ENCODE measurements around the gene CHCHD5. TPM values are rescaled to one million over a fixed set of nuclear protein-coding genes. Genes with fewer than 3 reads are reported as not detected.

The CHCHD5 gene
- total and polyA plus RNA-seq, 2 donors from 2014 or later = 39.6 to 104 TPM

DNA sequence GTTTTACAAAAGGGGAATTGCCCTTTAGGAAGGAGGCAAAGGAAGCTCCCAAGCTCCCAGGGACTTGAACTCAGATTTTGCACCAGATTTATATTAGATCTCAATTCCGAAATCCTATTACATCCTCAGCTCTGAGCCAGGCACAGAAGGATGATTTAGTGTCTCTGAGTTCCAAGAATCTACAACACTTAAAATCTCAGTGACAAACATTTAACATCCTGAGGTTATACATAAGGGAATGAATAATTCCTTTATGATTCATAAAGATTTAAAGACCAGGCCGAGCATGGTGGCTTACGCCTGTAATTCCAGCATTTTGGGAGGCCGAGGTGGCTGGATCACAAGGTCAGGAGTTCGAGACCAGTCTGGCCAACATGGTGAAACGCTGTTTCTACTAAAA lies 44.8 kb downstream of the CHCHD5 start:
- H3K36me3 ChIP-seq (ENCODE audit: control insufficient read depth in 2 of 3, insufficient read depth in 3 of 3, low read length in 3 of 3) = no peaks in the 10 kb centered on the region
- DNase-seq (no peak), FAIRE-seq (no peak)
- no peaks in the 10 kb centered on the region for H3K27me3 ChIP-seq (ENCODE audit: control insufficient read depth, insufficient read depth, low read length)
- intact Hi-C loops (cut with DNase I) = no loop called here
- no peaks in the 10 kb centered on the region for H3K9me3 ChIP-seq (ENCODE audit: control insufficient read depth in 2 of 3, insufficient read depth in 1 of 3, low read length in 3 of 3)
- H3K9ac ChIP-seq (ENCODE audit: low read length in 3 of 3) = no peak overlapping the region
- H3K4me3 ChIP-seq (ENCODE audit: low read length in 3 of 3) = no peak overlapping the region
- H3K4me1 ChIP-seq (ENCODE audit: control insufficient read depth in 2 of 3, insufficient read depth in 2 of 3, low read depth in 1 of 3, low read length in 3 of 3) = peaks cover 0 to 7% (median 3%) of the 10 kb centered on the region in 3 donors
- TF ChIP-seq, protein P1, sequence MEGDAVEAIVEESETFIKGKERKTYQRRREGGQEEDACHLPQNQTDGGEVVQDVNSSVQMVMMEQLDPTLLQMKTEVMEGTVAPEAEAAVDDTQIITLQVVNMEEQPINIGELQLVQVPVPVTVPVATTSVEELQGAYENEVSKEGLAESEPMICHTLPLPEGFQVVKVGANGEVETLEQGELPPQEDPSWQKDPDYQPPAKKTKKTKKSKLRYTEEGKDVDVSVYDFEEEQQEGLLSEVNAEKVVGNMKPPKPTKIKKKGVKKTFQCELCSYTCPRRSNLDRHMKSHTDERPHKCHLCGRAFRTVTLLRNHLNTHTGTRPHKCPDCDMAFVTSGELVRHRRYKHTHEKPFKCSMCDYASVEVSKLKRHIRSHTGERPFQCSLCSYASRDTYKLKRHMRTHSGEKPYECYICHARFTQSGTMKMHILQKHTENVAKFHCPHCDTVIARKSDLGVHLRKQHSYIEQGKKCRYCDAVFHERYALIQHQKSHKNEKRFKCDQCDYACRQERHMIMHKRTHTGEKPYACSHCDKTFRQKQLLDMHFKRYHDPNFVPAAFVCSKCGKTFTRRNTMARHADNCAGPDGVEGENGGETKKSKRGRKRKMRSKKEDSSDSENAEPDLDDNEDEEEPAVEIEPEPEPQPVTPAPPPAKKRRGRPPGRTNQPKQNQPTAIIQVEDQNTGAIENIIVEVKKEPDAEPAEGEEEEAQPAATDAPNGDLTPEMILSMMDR (IDR thresholded peaks at IDR 0.05; ENCODE audit: borderline replicate concordance, extremely low read depth, insufficient read depth) = no peak
- no peak overlapping the region for H3K27ac ChIP-seq (ENCODE audit: low read depth in 2 of 2, low read length in 2 of 2)

DNA sequence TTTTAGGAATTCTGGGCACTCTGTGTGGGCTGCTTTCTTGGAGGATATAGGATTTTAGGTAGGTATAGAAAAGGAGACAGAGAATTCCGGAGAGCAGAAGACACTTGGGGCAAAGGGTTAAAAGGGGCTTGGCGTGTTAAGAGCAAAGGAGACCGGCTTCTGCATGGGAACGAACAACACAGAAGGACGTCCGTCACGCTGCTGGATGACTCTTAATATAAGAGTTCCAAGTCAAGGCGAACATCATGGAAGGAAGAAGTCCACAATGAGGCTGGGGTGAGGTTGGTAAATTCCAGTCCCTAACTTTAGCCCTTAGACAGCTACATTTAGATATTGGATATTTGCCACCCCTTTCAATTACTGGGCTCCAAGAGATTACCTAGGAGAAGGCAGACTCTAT lies 45.4 kb downstream of the CHCHD5 start:
- Histone ChIP-seq H3K9ac (ENCODE audit: low read length in 3 of 3) (no peak overlapping the region), H3K4me1 (ENCODE audit: control insufficient read depth in 2 of 3, insufficient read depth in 2 of 3, low read depth in 1 of 3, low read length in 3 of 3) (peaks cover 0 to 7% (median 3%) of the 10 kb centered on the region in 3 donors), H3K27me3 (ENCODE audit: control insufficient read depth, insufficient read depth, low read length) (no peaks in the 10 kb centered on the region), H3K27ac (ENCODE audit: low read depth in 2 of 2, low read length in 2 of 2) (no peak overlapping the region), H3K36me3 (ENCODE audit: control insufficient read depth in 2 of 3, insufficient read depth in 3 of 3, low read length in 3 of 3) (no peaks in the 10 kb centered on the region), H3K4me3 (ENCODE audit: low read length in 3 of 3) (no peak overlapping the region), H3K9me3 (ENCODE audit: control insufficient read depth in 2 of 3, insufficient read depth in 1 of 3, low read length in 3 of 3) (no peaks in the 10 kb centered on the region)
- TF ChIP-seq, protein P1 (IDR thresholded peaks at IDR 0.05; ENCODE audit: borderline replicate concordance, extremely low read depth, insufficient read depth) = no peak
- FAIRE-seq = no peak
- no peak for DNase-seq
- intact Hi-C loops (cut with DNase I) = no loop called here

DNA sequence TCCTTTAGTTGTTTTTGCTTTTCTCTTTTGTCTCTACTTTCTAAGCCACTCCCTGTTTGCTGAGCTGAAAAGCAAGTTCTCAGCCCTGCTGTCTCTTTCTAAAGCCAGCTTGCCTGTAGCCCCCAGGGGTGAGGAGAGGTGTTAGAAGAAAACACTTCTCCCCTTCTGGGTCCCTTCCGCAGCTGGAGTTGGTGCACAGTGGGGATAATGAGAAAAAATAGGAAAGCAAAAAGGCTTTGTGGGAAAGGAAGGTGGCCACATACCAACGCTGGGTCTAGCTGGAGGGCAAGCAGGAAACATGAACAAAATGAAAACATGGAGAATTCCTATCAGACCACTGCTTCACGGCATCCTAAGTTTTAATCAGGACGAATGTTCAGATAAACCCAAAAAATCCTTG lies 45.9 kb downstream of the CHCHD5 start:
- H3K4me1 ChIP-seq (ENCODE audit: control insufficient read depth in 2 of 3, insufficient read depth in 2 of 3, low read depth in 1 of 3, low read length in 3 of 3) = peaks cover 0 to 7% (median 3%) of the 10 kb centered on the region in 3 donors
- no peak for FAIRE-seq
- intact Hi-C loops (cut with DNase I) = no loop called here
- no peaks in the 10 kb centered on the region for H3K27me3 ChIP-seq (ENCODE audit: control insufficient read depth, insufficient read depth, low read length)
- no peak overlapping the region for H3K9ac ChIP-seq (ENCODE audit: low read length in 3 of 3)
- TF ChIP-seq, protein P1 (IDR thresholded peaks at IDR 0.05; ENCODE audit: borderline replicate concordance, extremely low read depth, insufficient read depth) = no peak
- H3K36me3 ChIP-seq (ENCODE audit: control insufficient read depth in 2 of 3, insufficient read depth in 3 of 3, low read length in 3 of 3) = no peaks in the 10 kb centered on the region
- H3K4me3 ChIP-seq (ENCODE audit: low read length in 3 of 3) = no peak overlapping the region
- H3K27ac ChIP-seq (ENCODE audit: low read depth in 2 of 2, low read length in 2 of 2) = no peak overlapping the region
- no peaks in the 10 kb centered on the region for H3K9me3 ChIP-seq (ENCODE audit: control insufficient read depth in 2 of 3, insufficient read depth in 1 of 3, low read length in 3 of 3)
- DNase-seq = no peak

DNA sequence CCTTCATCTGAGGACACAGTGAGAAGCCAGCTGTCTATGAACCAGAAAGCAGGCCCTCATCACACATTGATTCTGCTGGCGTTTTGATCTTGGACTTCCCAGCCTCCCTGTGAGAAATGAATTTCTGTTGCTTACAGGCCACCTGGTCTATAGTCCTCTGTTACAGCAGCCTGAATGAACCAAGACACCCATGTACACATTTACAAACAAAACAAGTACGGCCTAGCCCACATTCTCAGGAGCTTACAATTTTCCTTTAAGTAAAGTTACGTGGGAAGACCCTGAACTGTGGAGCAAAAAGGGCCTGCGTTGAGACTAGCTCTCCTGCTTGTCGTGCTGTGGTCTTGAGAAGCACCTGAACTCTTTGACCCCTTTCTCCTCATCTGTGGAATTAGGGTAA lies 49.3 kb downstream of the CHCHD5 start:
- H3K4me1 ChIP-seq (ENCODE audit: control insufficient read depth in 2 of 3, insufficient read depth in 2 of 3, low read depth in 1 of 3, low read length in 3 of 3) = peaks cover 0 to 3% (median 3%) of the 10 kb centered on the region in 3 donors
- DNase-seq = no peak
- FAIRE-seq = no peak
- no peaks in the 10 kb centered on the region for H3K36me3 ChIP-seq (ENCODE audit: control insufficient read depth in 2 of 3, insufficient read depth in 3 of 3, low read length in 3 of 3)
- TF ChIP-seq, protein P1 (IDR thresholded peaks at IDR 0.05; ENCODE audit: borderline replicate concordance, extremely low read depth, insufficient read depth) = no peak
- H3K4me3 ChIP-seq (ENCODE audit: low read length in 3 of 3) = no peak overlapping the region
- H3K9me3 ChIP-seq (ENCODE audit: control insufficient read depth in 2 of 3, insufficient read depth in 1 of 3, low read length in 3 of 3) = no peaks in the 10 kb centered on the region
- H3K27me3 ChIP-seq (ENCODE audit: control insufficient read depth, insufficient read depth, low read length) = no peaks in the 10 kb centered on the region
- H3K27ac ChIP-seq (ENCODE audit: low read depth in 2 of 2, low read length in 2 of 2) = no peak overlapping the region
- intact Hi-C loops (cut with DNase I) = no loop called here
- no peak overlapping the region for H3K9ac ChIP-seq (ENCODE audit: low read length in 3 of 3)

All from kidney (tissue), 14 donors.